Neuronal stem cell (in vitro differentiated cells): ENCODE measurements around the gene FHOD3.

ENCODE experiments used
- DNase-seq: peaks from one replicate; pipeline ENCODE4 v3.0.0-alpha.2; 2013; ENCODE audit warnings: low spot score
- H2AFZ ChIP-seq: one replicate; pipeline ENCODE4 v1.6.1; 2013; ENCODE audit warnings: mild to moderate bottlenecking, low read length, inconsistent platforms
- H2AK5ac ChIP-seq: 2 replicates; pipeline ENCODE4 v1.6.1; 2013; ENCODE audit warnings: low read depth, mild to moderate bottlenecking, inconsistent platforms, low read length, moderate library complexity, mixed read lengths
- H2BK120ac ChIP-seq: 2 replicates; pipeline ENCODE4 v1.6.1; 2013; ENCODE audit warnings: low read depth, mild to moderate bottlenecking, inconsistent platforms, low read length, moderate library complexity, mixed read lengths
- H2BK12ac ChIP-seq: one replicate; pipeline ENCODE4 v1.6.1; 2013; ENCODE audit warnings: low read length, inconsistent platforms
- H2BK15ac ChIP-seq: 2 replicates; pipeline ENCODE4 v1.6.1; 2013; ENCODE audit warnings: mild to moderate bottlenecking, low read length, inconsistent platforms, mixed read lengths
- H2BK5ac ChIP-seq: one replicate; pipeline ENCODE4 v1.6.1; 2013; ENCODE audit warnings: inconsistent platforms, mild to moderate bottlenecking, low read length, moderate library complexity
- H3K14ac ChIP-seq: one replicate; pipeline ENCODE4 v1.6.1; 2013; ENCODE audit warnings: low read length, inconsistent platforms
- H3K18ac ChIP-seq: 2 replicates; pipeline ENCODE4 v1.6.1; 2013; ENCODE audit warnings: low read length, inconsistent platforms
- H3K23ac ChIP-seq: 2 replicates; pipeline ENCODE4 v1.6.1; 2013; ENCODE audit warnings: low read depth, mild to moderate bottlenecking, mixed read lengths, low read length, inconsistent platforms; ENCODE audit not compliant: poor library complexity
- H3K27ac ChIP-seq: replicated peaks from 3 replicates; pipeline ENCODE4 v1.5.1; 2013; ENCODE audit warnings: low read length, inconsistent platforms
- H3K27me3 ChIP-seq, 3 experiments: 2 replicates each; pipeline ENCODE4 v1.6.1; 2013; ENCODE audit warnings: low read length in 3 of 3, mild to moderate bottlenecking in 2 of 3, inconsistent platforms in 1 of 3, low read depth in 1 of 3, mixed read lengths in 1 of 3, moderate library complexity in 1 of 3; ENCODE audit not compliant: control insufficient read depth in 3 of 3, insufficient read depth in 3 of 3
- H3K36me3 ChIP-seq, 2 donors: replicated peaks in 1 of 2; 2 replicates each; pipeline ENCODE4 v1.6.1; 2013; ENCODE audit warnings: low read length in 2 of 2; ENCODE audit not compliant: control insufficient read depth in 2 of 2, insufficient read depth in 2 of 2
- H3K4ac ChIP-seq: 2 replicates; pipeline ENCODE4 v1.6.1; 2013; ENCODE audit warnings: inconsistent platforms, mild to moderate bottlenecking, low read length, moderate library complexity
- H3K4me1 ChIP-seq, 2 donors: 1 replicate in 1 of 2; 2 replicates in 1 of 2; pipeline ENCODE4 v1.6.1; 2013; ENCODE audit warnings: low read length in 2 of 2, low read depth in 1 of 2; ENCODE audit not compliant: control insufficient read depth in 2 of 2, insufficient read depth in 1 of 2
- H3K4me2 ChIP-seq: one replicate; pipeline ENCODE4 v1.6.1; 2013; ENCODE audit warnings: mild to moderate bottlenecking, low read length, inconsistent platforms; ENCODE audit not compliant: insufficient read depth, poor library complexity, severe bottlenecking
- H3K4me3 ChIP-seq, 2 donors: 2 replicates each; pipeline ENCODE4 v1.5.1; 2013; ENCODE audit warnings: low read length in 2 of 2, mild to moderate bottlenecking in 2 of 2, inconsistent platforms in 1 of 2, moderate library complexity in 1 of 2
- H3K79me1 ChIP-seq: one replicate; pipeline ENCODE4 v1.6.1; 2013; ENCODE audit warnings: low read depth, mild to moderate bottlenecking, inconsistent platforms, low read length, moderate library complexity
- H3K9ac ChIP-seq: one replicate; pipeline ENCODE4 v1.6.1; 2013; ENCODE audit warnings: mild to moderate bottlenecking, low read depth, low read length, inconsistent platforms; ENCODE audit not compliant: poor library complexity
- H3K9me3 ChIP-seq, 2 donors: replicated peaks in 1 of 2; 2 replicates each; pipeline versions ENCODE3 to v1.6.1; 2013; ENCODE audit warnings: low read length in 2 of 2, mild to moderate bottlenecking in 2 of 2, inconsistent platforms in 1 of 2, low read depth in 1 of 2, mixed read lengths in 1 of 2, moderate library complexity in 1 of 2; ENCODE audit not compliant: control insufficient read depth in 2 of 2, insufficient read depth in 1 of 2
- H4K8ac ChIP-seq: one replicate; pipeline ENCODE4 v1.6.1; 2013; ENCODE audit warnings: low read depth, mild to moderate bottlenecking, inconsistent platforms, low read length, moderate library complexity
- H4K91ac ChIP-seq: one replicate; pipeline ENCODE4 v1.6.1; 2013; ENCODE audit warnings: low read length, low read depth, mild to moderate bottlenecking, inconsistent platforms; ENCODE audit not compliant: poor library complexity
- WGBS, 2 donors: extraction: QIAGEN DNeasy Blood & Tissue Kit; methylation state at CpG; one replicate each; pipeline ENCODE4 v1.1.7; 2013; ENCODE audit warnings: missing lambda C conversion rate in 2 of 2, mixed read lengths in 1 of 2; ENCODE audit not compliant: insufficient read length in 2 of 2, insufficient replicate concordance in 1 of 2; ENCODE audit errors: extremely low coverage in 2 of 2; 5-methylcytosine and 5-hydroxymethylcytosine counted together

The FHOD3 gene

DNA sequence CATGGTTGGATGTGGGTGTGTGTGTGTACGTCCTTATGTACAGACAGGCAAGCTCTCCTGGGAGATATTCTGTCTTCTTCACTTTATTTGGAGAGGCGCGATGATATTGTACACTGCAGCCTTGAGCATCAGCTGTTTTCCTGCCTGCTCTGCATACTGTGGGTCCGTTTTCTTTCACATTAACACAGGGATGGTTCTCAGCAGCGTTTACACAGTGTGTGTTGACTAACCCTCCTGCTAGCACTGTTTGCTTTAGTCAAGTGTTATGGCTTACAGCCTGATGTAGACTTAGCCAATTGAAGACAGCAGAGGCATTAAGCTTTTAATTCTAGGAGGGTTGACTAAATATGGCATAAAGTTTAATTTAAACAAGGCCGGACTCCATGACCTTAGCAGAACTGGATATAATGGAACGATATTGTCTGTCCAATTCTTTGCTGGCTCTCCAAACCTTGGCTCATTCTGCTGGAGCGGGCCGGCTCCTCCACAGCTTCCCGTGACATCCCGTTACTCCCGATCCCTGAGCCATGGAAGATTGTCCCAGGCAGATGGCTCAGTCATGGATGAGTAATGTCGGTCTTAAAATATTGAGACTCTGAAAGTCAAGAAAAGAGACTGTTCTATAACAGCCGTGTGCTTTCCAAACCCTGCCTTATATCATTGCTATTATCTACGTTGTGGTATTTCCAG lies 396.6 kb downstream of the FHOD3 start:
- Histone ChIP-seq H3K4ac (no peak overlapping the region), H2BK12ac (no peak overlapping the region), H3K9me3 (peaks cover 0 to 2% of the 10 kb centered on the region in 2 donors), H3K27ac (no peak overlapping the region), H4K91ac (no peak overlapping the region), H3K23ac (no peak overlapping the region), H3K27me3 (no peaks in the 10 kb centered on the region), H3K36me3 (peaks cover 10 to 76% of the 10 kb centered on the region in 2 donors), H2BK120ac (no peak overlapping the region), H2BK5ac (no peak overlapping the region), H2AK5ac (no peak overlapping the region), H4K8ac (no peak overlapping the region), H2BK15ac (no peak overlapping the region), H3K18ac (no peak overlapping the region), H3K9ac (no peak overlapping the region), H2AFZ (no peak overlapping the region), H3K4me2 (no peak overlapping the region), H3K79me1 (no peaks in the 10 kb centered on the region), H3K14ac (no peak overlapping the region), H3K4me3 (no peak overlapping the region), H3K4me1 (peaks cover 0 to 1% of the 10 kb centered on the region in 2 donors)
- no peak for DNase-seq
- no CpG with 5 or more reads among the region's 15 CpGs for WGBS, 2 donors

DNA sequence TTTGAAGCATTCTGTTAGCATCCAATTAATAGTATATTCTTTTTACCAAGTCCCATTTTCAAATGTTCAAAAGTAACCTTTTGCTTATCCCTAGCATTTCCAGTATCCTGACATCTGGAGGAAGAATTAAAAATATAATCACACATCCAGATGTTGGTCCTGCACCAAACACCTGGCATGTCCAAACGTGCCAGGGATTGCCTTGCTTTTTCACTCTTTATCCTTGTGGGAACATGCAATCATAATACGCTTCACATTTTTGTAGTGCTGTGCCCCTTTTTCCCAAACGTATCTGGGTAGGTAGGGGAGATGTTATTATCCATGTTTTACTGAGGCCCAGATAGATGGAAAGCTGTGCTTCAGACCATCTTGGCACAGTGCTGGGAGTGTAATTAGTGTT lies 398.3 kb downstream of the FHOD3 start:
- no peak overlapping the region for H2AK5ac ChIP-seq

DNA sequence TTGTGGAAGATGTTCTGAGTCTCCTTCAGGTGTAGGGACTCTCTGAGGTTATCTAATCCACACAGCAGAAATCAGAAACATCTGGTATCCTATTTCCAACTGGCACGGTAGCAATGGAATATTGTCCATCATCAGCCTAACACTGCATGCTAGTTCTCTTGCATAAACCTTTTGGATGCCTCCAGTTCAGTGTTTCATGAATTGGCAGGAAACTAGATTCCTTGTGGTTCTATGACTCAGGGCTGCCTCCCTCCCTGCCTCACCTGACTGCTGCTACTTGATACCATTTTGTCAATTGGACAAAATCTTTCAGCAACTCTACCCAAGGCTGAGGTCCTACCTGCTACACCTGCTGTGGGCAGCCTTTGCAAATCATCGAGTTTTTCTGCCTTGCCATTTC lies 400.4 kb downstream of the FHOD3 start:
- H2AFZ ChIP-seq: no peak overlapping the region

More for the DNA sequence above, 398.3 kb downstream of the FHOD3 start:
- H3K36me3 ChIP-seq: peaks cover 12 to 79% of the 10 kb centered on the region in 2 donors
- no peak overlapping the region for H2AFZ ChIP-seq
- H3K79me1 ChIP-seq: no peaks in the 10 kb centered on the region
- no peak overlapping the region for H2BK15ac ChIP-seq
- H3K9me3 ChIP-seq: peaks cover 0 to 2% of the 10 kb centered on the region in 2 donors
- no peak overlapping the region for H4K91ac ChIP-seq
- no peak overlapping the region for H3K4me2 ChIP-seq
- H3K18ac ChIP-seq: no peak overlapping the region
- no peaks in the 10 kb centered on the region for H3K27me3 ChIP-seq
- H3K23ac ChIP-seq: no peak overlapping the region
- H3K9ac ChIP-seq: no peak overlapping the region
- no peak overlapping the region for H4K8ac ChIP-seq
- H3K4me3 ChIP-seq: no peak overlapping the region
- H3K4me1 ChIP-seq: peaks cover 0 to 1% of the 10 kb centered on the region in 2 donors
- H2BK120ac ChIP-seq: no peak overlapping the region
- no peak for DNase-seq
- no peak overlapping the region for H3K27ac ChIP-seq
- no peak overlapping the region for H3K4ac ChIP-seq
- no peak overlapping the region for H3K14ac ChIP-seq
- H2BK5ac ChIP-seq: no peak overlapping the region
- H2BK12ac ChIP-seq: no peak overlapping the region
- WGBS, 2 donors: no CpG with 5 or more reads among the region's 3 CpGs

DNA sequence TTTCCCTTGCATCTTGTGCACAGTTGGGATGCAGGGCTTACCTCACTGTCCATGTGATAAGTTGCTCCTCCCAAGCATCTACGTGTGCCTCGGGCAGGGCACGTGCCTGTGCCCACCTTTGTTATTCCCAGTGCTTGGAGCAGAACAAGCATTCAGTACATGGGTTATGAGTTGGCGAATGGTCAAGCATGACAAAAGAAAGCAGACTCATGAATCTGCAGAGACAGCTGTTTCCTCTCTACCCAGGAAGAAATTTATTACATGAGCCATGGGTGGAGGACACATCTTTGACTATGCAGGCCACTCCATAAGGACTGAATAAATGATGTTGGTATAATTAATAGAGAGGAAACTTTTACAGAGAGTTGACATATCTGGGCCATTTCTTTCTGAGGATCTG lies 403.4 kb downstream of the FHOD3 start:
- Histone ChIP-seq H3K27me3 (no peaks in the 10 kb centered on the region), H3K18ac (no peak overlapping the region), H2BK12ac (no peak overlapping the region), H3K36me3 (peaks cover 11 to 63% of the 10 kb centered on the region in 2 donors), H3K4me3 (no peak overlapping the region), H4K8ac (no peak overlapping the region), H2BK120ac (no peak overlapping the region), H3K9ac (no peak overlapping the region), H3K79me1 (no peaks in the 10 kb centered on the region), H2AFZ (no peak overlapping the region), H3K4me1 (peaks cover 0 to 4% of the 10 kb centered on the region in 2 donors), H3K27ac (no peak overlapping the region), H2BK15ac (no peak overlapping the region), H3K9me3 (peaks cover 0 to 2% of the 10 kb centered on the region in 2 donors), H2BK5ac (no peak overlapping the region), H3K4me2 (no peak overlapping the region), H3K4ac (no peak overlapping the region), H3K14ac (peak overlapping the region; percentile 44), H3K23ac (no peak overlapping the region), H4K91ac (no peak overlapping the region), H2AK5ac (no peak overlapping the region)
- no CpG with 5 or more reads among the region's 4 CpGs for WGBS, 2 donors
- DNase-seq: no peak

More for the DNA sequence above, 400.4 kb downstream of the FHOD3 start:
- Histone ChIP-seq H3K27ac (no peak overlapping the region), H3K18ac (no peak overlapping the region), H3K4me1 (no peaks in the 10 kb centered on the region), H4K91ac (no peak overlapping the region), H3K14ac (no peak overlapping the region), H3K4ac (no peak overlapping the region), H3K4me2 (no peak overlapping the region), H2AK5ac (no peak overlapping the region), H3K9me3 (peaks cover 0 to 2% of the 10 kb centered on the region in 2 donors), H3K27me3 (no peaks in the 10 kb centered on the region), H3K79me1 (no peaks in the 10 kb centered on the region), H3K9ac (no peak overlapping the region), H4K8ac (no peak overlapping the region), H2BK5ac (no peak overlapping the region), H2BK12ac (no peak overlapping the region), H2BK15ac (no peak overlapping the region), H3K4me3 (no peak overlapping the region), H2BK120ac (no peak overlapping the region), H3K23ac (no peak overlapping the region), H3K36me3 (peaks cover 11 to 80% of the 10 kb centered on the region in 2 donors)
- no peak for DNase-seq
- no CpG with 5 or more reads among the region's 2 CpGs for WGBS, 2 donors
